NCI-H345 treated with DMSO at 0.1 percent for 48 hours (cell line): ENCODE data around the gene ANKRD42.
"Not testable (repeated sequence)": the region's sequence is repeated elsewhere in the genome, so short reads cannot be mapped to it uniquely, and the experiment has no call there.

Experiments used
- DNase-seq: peaks from one replicate; lab custom pipeline; 2025; ENCODE audit not compliant: unreplicated experiment; lab: John Stamatoyannopoulos, UW

Gene ANKRD42

DNA sequence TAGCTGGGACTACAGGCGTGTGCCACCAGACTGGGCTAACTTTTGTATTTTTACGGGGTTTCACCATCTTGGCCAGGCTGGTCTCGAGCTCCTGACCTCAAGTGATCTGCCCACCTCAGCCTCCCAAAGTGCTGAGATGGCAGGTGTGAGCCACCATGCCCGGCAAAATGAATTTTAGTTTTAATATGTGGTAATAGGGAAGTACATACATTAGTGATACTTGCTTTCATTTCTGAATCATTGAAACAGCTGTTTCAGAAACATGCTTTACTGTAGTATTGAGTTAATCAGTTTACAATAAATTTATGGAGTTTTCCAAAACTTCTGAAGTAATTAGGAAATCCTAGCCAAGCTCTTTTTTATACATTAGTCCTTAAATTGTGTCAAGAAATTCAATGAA lies 21.0 kb upstream of the ANKRD42 start:
- DNase-seq: no peak

DNA sequence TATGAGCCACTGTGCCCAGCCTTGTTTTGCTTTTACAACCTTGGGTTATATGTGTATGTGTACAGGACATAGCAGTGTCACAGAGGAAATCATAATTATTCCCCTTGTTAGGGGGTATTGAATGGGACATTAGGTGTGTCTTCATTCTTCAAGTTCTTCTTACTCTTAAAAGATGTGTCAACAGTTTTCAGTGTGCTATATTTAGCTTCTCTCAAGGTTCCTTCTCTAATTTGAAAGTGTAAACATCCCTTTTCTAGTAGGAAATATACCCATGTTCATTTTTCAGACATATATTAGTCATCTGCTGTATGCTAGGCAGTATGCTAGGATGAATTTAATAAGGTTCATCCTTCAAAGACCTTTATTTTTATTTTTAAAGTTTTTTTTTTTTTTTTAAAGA lies 19.5 kb upstream of the ANKRD42 start:
- DNase-seq: no peak

DNA sequence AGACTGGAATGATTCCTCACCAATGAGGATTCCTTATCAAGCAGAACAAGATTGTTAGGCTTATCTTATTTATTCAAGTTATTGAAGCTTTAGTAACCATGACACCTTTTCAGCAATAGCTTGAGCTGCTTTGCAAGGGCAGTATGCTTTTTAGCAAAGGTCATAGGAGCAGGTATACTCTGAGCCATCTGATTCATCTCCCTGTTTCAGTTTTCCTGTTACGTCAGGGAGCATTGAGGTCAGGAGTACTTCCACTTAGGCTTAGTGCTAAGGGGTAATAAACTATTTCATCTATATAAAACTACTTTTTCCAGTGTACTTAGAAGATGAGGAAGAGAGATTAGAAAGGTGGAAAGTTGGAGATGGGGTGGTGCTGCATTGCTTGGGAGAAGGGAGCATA lies 17.7 kb upstream of the ANKRD42 start:
- no peak for DNase-seq

DNA sequence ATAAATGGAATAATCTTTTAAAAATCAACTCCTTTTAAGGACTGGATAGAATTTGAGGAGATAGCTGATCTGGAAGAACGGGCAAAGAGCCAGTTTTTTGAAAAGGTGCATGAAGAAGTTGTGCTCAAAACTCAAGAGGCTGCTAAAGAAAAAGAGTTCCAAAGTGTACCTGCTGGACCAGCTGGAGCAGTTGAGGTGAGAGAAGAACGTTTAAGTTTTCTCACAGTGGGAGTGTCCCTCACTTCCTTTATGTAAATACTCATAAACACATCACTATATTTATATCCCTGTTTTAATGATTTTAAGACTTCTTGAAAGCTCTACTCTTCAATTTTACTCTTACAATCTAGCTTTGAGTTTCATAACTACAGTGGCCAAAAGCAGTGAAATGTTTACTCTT lies 11.7 kb upstream of the ANKRD42 start:
- DNase-seq: no peak

DNA sequence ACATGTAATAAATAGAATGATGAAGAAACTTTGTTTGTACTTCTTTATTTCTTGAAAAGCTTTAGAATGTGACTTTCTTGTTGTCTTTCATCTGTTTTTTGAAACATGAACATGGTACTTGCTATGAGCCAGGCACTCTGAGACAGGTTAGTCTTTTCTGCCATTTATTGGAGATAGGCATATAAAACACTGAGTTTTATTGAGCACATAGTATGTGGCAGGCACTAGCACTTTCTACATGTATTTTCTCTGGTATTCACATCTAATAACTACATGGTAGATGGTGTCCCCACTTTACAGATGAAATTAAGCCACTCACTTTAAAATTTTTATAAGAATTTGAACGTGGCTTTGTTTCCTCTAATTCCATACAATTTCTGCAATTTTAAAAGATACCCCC lies 7.7 kb upstream of the ANKRD42 start:
- DNase-seq: no peak

DNA sequence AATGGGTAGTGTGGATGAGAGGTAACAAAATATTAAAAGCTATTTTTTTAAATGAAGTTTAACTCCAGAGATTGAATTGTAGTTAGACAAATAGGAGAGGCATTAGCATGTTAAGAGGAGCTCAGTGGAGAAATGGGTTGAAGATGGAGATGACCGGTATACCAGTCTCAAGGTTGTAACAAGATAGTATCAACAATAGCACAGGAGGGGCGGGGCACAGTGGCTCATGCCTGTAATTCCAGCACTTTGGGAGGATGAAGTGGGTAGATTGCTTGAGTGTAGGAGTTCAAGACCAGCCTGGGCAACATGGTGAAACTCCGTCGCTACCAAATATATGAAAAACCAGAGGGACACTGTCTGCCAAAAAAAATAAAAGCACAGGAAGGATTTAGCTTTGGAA lies 6.0 kb upstream of the ANKRD42 start:
- DNase-seq: no peak

DNA sequence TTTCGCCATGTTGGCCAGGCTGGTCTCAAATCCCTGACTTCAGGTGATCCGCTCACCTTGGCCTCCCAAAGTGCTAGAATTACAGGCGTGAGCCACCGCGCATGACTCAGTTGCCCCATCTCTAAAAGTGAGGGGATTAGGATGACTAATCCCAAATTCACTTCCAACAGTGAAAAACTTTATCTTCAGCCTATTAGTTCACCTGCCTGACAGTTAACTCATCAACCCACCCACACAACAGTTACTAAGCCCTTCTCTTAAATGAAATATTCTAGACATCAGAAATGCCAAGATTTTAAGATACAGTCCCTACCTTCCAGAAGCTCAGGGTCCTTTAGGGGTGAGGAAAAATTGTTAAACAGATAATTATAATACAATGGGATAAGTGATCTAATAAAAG lies 2.0 kb upstream of the ANKRD42 start:
- no peak for DNase-seq

DNA sequence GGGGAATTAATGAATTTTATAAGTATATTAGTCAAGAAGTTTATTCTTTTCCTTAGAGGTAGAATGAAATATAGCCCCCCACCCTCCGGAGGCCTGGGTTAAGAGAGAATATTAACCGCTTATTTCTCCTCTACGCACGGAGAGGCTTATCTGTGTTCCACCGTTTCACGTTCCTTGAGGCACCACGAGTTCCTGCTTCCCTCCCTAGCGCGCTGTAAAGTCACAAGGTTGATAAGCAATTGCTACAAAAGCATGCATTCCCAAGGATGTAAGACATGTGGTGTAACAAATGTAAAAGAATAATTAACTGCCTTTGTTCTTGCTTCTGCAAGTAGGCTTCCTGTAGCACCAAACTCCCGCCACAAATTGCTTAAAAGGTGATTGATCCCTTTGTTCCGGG lies 1.5 kb upstream of the ANKRD42 start:
- no peak for DNase-seq

DNA sequence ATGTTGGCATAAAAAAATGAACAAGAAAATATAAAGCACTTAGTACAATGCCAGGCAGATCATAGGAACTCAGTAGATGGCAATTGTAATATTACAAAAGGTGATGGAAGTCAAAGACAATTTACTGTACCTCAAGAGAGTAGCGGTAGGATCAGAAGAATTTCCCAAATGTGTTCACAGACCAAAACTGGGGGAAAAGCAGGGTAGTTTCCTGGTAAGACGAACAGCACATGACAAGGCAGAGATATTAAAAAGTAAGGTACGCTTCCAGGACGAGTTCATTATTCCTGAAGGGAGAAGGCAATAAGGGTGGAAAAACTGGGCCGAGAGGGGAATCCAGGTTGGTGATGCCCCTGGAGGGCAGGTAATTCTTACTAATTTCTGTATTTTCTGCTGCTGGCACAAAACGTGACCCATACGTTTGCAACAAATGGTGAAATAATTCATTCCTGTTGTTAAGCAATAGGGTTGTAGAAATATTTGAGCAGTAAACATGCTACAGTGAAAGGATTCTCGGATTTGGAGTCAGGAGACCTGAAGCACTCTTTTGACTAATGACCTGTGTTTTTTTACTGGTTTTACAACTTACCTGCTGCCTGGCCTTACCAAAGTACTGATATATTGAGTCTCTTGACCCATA lies 786 bp upstream of the ANKRD42 start:
- no peak for DNase-seq

DNA sequence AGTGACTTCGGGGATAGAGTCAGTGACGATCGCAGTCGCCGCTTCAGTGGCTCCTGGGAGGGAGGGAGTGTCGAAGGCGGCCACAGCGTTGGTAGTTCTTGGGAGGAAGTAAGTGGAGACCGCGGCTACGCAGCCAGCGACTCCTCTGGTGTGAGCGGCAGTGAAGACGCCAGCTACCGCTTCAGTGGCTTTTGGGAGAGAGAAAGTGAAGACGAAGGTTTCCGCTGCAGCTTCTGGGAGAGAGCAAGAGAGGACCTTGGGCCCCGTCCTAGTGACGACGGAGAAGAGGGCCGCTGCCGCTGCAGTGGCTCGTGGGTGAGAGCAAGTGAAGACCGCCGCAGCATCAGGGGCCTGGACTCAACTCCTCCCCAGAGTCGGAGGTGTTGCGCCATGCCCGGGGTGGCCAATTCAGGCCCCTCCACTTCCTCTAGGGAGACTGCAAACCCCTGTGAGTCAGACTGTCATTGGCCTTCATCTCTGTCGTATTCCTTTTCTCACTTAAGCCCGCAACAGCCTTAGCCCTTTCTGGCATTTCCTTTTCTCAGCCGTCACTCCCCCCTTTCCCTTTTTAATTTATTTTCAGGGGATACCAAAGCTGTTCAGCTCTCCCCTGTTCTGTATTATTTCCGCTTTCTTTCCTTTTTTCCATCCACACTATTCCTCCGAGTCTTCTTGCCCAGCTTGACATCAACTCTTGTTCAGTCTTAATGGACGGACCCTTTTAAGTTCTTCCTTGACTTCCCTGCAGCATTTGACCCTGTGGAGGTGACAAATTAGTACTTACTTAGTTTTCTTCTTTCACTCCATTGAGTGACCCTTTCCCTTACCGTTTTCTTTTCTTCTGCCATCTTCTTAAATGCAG lies 1.0 kb downstream of the ANKRD42 start:
- no peak for DNase-seq

DNA sequence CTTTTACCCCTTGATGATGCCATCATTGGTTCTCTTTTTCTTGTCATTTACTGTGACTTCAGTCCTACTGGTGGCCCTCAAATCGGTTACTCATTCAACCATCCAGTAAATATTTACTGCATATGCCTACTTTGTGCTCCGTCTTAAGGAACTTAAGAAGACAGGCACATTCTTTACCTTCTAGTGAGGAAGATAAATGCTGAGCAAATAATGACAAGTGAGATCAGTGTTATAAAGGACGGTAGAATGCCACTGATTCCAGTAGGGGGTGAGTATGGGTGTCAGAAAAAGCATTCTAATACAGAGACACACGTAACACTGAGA lies 1.6 kb downstream of the ANKRD42 start:
- DNase-seq: no peak

DNA sequence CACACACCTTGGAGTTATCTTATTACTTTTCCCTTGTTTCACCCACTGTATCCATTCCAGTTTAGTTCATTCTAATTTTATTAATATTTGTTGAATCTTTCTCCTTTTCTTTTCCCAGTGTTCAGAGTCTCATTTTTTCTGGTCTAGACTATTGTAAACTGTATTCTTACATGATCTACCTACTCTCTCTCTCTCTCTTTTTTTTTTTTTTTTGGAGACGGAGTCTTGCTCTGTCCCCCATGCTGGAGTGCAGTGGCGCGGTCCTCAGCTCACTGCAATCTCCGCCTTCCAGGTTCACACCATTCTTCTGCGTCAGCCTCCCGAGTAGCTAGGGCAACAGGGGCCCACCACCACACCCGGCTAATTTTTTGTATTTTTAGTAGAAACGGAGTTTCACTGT lies 2.1 kb downstream of the ANKRD42 start:
- no peak for DNase-seq

DNA sequence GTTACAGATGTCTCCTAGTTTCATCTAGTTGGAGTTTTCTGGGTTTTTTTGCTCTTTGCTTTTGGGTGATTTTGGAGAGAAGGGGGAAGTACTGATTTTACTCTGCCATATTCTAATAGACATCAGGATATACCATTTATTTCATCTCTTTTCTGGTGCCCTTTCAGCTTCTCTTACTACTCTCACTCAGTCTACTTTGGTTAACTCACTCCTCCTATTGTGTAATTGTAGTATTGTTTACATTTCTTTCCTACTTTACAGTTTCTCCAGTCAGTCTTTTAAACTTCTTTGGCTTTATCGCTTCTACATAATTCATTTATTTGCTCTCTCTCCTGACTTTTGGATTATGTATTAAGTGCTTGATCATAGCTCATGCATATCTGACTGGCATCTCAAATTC lies 6.5 kb downstream of the ANKRD42 start:
- no peak for DNase-seq

DNA sequence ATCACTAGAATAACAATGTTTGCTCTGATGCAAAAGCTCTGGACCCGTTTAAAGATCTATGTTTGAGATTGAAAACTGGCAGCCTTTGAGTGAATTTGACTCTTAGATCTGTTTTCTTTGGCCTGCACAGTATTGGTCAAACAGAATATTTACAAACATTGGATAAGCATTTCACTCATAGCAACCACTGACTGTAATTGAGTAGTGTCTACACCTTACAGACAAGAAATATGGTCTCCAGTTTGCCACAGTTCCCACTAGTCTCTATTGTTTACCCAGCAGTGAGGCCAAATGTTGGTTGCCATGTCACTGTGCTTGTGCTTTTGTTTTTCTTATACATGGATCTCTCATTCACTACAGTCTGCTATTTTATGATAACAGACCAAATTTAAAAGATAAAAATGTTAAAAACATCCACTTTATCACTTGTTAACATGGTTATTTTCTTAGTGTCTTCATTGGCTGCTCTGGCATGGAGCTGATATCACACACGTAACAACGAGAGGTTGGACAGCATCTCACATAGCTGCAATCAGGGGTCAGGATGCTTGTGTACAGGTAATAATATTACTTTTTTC lies 12.2 kb downstream of the ANKRD42 start:
- DNase-seq: no peak

DNA sequence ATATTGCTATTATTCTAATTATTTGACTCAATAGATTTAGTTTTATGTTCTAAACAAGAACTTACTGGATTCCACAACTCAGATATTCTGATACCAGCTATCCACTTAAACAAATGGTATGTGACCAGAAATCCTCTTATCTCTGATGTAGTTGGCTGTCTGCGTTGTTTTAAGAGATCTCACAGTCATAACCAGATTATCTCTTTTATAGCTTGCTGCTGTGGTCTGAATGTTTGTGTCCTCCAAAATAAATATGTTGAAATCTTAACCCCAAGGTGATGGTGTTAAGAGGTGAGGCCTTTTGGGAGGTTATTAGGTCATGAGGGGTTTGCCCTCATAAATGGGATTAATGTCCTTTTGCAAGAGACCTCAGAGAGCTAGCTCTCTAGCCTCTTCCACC lies 12.7 kb downstream of the ANKRD42 start:
- no peak for DNase-seq

DNA sequence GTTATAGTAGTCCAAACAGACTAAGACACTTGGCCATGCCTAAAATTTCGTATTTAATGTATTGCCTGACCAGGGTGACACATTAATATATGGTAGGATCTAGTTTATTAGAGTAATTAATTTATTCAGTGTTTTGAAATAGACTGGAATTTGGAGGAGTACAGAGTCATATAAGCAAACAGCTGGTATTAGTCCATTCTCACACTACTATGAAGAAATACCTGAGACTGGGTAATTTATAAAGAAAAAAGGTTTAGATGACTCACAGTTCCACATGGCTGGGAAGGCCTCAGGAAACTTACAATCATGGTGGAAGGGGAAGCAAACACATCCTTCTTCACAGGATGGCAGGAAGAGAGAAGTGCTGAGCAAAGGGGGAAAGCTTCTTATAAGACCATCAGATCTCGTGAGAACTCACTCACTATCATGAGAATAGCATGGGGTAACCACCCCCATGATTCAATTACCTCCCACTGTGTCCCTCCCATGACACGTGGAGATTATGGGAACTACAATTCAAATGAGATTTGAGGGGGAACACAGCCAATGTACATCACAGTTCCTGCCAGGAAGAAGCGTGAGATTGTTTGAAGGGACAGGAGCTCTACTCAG lies 13.4 kb downstream of the ANKRD42 start:
- DNase-seq: not testable (repeated sequence)

DNA sequence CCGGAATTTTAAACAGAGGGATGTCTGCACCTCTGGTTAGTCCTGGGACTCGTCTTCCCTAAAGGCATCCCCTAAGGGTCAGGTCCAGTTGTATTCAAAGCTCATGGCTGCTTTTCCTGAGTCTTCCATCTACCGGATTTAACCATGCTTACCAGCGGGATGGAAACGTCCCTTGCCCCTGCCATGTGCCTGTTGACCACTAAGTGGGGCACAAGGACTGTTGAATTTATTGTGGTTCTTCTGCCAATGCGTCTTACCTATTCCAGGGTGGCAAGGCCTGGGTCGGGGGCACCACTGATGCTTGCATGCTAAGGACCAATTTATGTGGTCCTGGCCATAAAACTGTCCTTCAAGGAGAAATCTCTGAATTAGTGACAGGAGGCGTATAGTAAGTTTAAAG lies 25.6 kb downstream of the ANKRD42 start:
- no peak for DNase-seq

DNA sequence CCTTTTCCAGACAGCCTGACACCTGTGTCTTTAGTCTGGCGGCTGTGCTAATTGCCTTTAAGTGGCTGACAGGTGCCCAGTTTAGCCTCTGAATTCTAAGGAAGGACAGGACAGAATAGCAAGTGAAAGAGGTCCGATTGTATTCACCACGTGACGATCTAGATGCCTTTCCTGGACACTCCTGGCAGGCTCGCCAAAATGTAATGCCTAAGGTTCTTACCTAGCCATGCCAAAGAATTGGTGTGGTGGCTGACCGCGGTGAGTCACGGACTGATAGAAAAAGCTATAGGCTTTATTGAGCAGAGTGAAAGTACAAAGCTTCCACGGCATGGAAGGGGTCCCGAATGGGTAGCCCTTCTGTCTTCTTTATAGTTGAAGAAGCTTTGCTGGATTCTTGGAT lies 26.7 kb downstream of the ANKRD42 start:
- no peak for DNase-seq

DNA sequence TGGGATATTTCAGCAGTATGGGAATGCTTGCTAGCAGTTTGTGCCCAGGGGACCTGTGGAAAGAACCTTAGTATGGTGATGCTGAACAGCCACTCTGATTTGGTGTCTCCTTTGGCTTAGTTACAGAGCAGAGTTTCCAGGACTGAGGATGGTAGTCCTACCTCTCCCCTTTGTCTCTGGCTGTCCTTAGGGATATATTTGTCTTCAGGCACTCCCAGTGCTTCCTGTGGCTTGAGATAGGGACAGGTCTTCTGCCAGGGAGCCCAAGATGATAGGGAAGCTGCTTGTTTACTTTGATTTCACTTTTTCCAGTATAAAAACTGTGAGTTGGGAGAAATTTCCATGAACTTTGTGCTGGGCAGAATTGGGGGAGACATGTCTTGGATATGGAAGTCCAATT lies 28.2 kb downstream of the ANKRD42 start:
- DNase-seq: no peak

DNA sequence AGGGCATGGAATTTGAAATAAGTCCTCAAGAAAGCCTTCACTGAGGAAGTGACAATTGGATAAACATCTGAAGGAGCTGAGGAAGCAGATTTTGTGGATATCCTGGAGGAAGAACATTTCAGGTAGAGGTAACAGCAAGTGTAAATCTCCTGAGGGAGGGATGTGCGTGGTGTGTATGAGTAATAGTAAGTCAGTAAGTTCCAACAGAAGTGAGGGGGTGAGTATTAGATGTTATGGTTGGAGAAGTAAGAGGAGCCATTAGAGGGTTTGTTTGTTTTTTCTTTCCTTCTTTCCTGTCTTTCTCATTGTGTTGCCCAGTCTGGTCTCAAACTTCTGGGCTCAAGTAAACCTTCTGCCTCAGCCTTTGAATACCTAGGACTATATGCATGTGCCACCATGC lies 29.0 kb downstream of the ANKRD42 start:
- no peak for DNase-seq

DNA sequence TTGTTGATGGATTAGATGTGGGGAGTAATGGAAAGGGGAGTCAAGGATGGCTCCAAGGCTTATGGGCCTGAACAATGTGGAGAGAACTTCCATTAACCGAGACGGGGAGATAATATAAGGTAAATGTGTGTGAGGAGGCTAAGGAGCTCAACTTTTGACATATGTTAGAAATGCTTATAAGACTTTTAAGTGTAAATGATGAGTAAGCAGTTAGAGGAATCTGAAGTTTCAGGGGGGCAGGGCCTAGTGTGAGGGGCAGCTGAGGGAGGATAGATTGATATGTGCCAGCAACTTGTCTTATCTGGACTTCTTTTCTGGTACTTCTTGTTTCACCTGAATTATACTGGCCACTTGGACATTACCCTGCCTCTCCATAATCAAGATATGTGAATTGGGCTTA lies 29.9 kb downstream of the ANKRD42 start:
- DNase-seq: no peak

DNA sequence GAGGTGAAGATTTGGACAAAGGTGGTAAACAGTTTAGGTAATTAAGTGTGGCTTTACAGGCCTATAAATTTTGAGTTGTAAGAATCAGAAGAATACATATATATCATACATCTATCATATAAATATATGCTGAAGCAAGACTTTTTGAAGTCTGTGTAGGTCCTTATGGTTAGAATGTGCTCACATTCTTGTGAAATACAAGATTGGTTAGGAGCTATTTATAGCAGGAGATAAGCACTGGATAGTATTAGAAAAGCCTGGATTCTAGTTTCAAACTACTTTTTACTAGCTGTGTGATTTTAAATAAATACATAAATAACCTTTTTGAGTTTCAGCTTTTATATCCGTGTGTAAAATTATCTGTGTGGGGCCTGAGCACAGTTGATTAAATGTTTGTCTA lies 42.3 kb downstream of the ANKRD42 start:
- DNase-seq: no peak
